HepG2 (cell line): ENCODE results near the gene CA11. TPM values are rescaled to one million over a fixed set of nuclear protein-coding genes. Genes with fewer than 3 reads are reported as not detected.
A peak's percentile ranks its signal among the peaks of the same experiment; 100 is the strongest.

Experiments used
- ARID5B ChIP-seq: IDR thresholded peaks from 2 replicates; pipeline ENCODE4 v1.4.0; 2020; ENCODE audit warnings: mild to moderate bottlenecking, missing genetic modification reagents
- BRD4 ChIP-seq: sonication (generic); formaldehyde crosslinking; IDR thresholded peaks from 2 replicates; pipeline ENCODE4 v1.4.0; 2020; ENCODE audit warnings: missing genetic modification reagents
- EZH2 ChIP-seq: conservative IDR thresholded peaks from 2 replicates; pipeline ENCODE4 v1.6.1; 2012; ENCODE audit warnings: mild to moderate bottlenecking, low read depth, low read length, moderate library complexity
- HCFC1 ChIP-seq: fragments of 150-350 bp; IDR thresholded peaks from 2 replicates; pipeline ENCODE4 v1.6.1; 2014; ENCODE audit warnings: low read depth, low read length
- HINFP ChIP-seq: sonication (generic); formaldehyde crosslinking; IDR thresholded peaks from 2 replicates; pipeline ENCODE4 v1.4.0; 2020; ENCODE audit warnings: low read depth, mild to moderate bottlenecking, missing genetic modification reagents
- KAT7 ChIP-seq: IDR thresholded peaks from 2 replicates; pipeline ENCODE4 v1.6.1; 2018; ENCODE audit warnings: borderline replicate concordance, missing compliant biosample characterization
- MYC ChIP-seq: sonication (generic); formaldehyde crosslinking; IDR thresholded peaks from 2 replicates; pipeline ENCODE4 v1.9.0; 2021; ENCODE audit warnings: missing genetic modification reagents, borderline replicate concordance
- PBX3 ChIP-seq: sonication (generic); formaldehyde crosslinking; IDR thresholded peaks from 2 replicates; pipeline ENCODE4 v1.8.1; 2023; ENCODE audit warnings: missing genetic modification reagents, inconsistent platforms, borderline replicate concordance
- RARA ChIP-seq: IDR thresholded peaks from 2 replicates; pipeline ENCODE4 v1.6.1; 2016; ENCODE audit warnings: missing genetic modification reagents, missing compliant biosample characterization
- TCF7L2 ChIP-seq: IDR thresholded peaks from 2 replicates; pipeline ENCODE4 v1.6.1; 2011; ENCODE audit warnings: mild to moderate bottlenecking, low read depth, low read length, moderate library complexity
- TEF ChIP-seq: sonication (generic); formaldehyde crosslinking; IDR thresholded peaks from 2 replicates; pipeline ENCODE4 v1.5.0; 2020; ENCODE audit warnings: missing genetic modification reagents
- TIGD3 ChIP-seq: sonication (generic); formaldehyde crosslinking; IDR thresholded peaks from 2 replicates; pipeline ENCODE4 v1.5.1; 2020; ENCODE audit warnings: mild to moderate bottlenecking, missing genetic modification reagents, borderline replicate concordance
- ZNF225 ChIP-seq: sonication (generic); formaldehyde crosslinking; IDR thresholded peaks from 2 replicates; pipeline ENCODE4 v1.4.0; 2020; ENCODE audit warnings: mild to moderate bottlenecking, missing genetic modification reagents
- ZNF24 ChIP-seq: fragments of 450-650 bp; IDR thresholded peaks from 2 replicates; pipeline ENCODE4 v1.6.1; 2017; ENCODE audit warnings: antibody characterized with exemption, mild to moderate bottlenecking
- ZNF333 ChIP-seq: sonication (generic); formaldehyde crosslinking; IDR thresholded peaks from 2 replicates; pipeline ENCODE4 v1.4.0; 2020; ENCODE audit warnings: mild to moderate bottlenecking, missing genetic modification reagents, borderline replicate concordance
- ZNF468 ChIP-seq: sonication (generic); formaldehyde crosslinking; IDR thresholded peaks from 2 replicates; pipeline ENCODE4 v1.8.0; 2022; ENCODE audit warnings: mild to moderate bottlenecking, moderate library complexity, missing genetic modification reagents
- ZNF546 ChIP-seq: sonication (generic); formaldehyde crosslinking; conservative IDR thresholded peaks from 2 replicates; pipeline ENCODE4 v1.8.1; 2023; ENCODE audit warnings: mild to moderate bottlenecking, missing genetic modification reagents
- ZNF713 ChIP-seq: sonication (generic); formaldehyde crosslinking; IDR thresholded peaks from 2 replicates; pipeline ENCODE4 v1.4.0; 2020; ENCODE audit warnings: mild to moderate bottlenecking, missing genetic modification reagents
- ZXDC ChIP-seq: sonication (generic); formaldehyde crosslinking; IDR thresholded peaks from 2 replicates; pipeline ENCODE4 v1.5.0; 2020; ENCODE audit warnings: mild to moderate bottlenecking, missing genetic modification reagents
- polyA plus RNA-seq, 8 experiments: library from polyadenylated mRNA; depleted of rRNA in 3 of 8; stranded (reverse) in 7 of 8; unstranded in 1 of 8; fragments of >200 nt; fragmentation: Illumina TruSeq in 4 of 8; extraction: Trizol in 4 of 8; gene quantifications; 2 replicates each; pipeline versions ENCODE4 v1.2.1 to v1.2.3, GENCODE V29; 2011 to 2016; ENCODE audit warnings: low read depth in 4 of 8, missing spikeins in 1 of 8, mixed read lengths in 1 of 8; ENCODE audit not compliant: insufficient read depth in 1 of 8
- total RNA-seq, 5 experiments: library from RNA; depleted of rRNA; stranded (reverse); fragments of >200 nt; fragmentation: Illumina TruSeq; extraction: Trizol; gene quantifications; 2 replicates each; pipeline ENCODE4 v1.2.3, GENCODE V29; 2016; ENCODE audit warnings: low read depth in 1 of 5

CA11 gene
- total and polyA plus RNA-seq, 2 of the 13 experiments (the other 11 are each of a cell fraction or from before 2014, with no cell fraction given) = 0.41 to 0.58 TPM

GRCh38 chr19:48637449-48637947, 8.5 kb downstream of the CA11 start (continued):
- TF ChIP-seq ZXDC (CRISPR knock-in tag) (peak; percentile 29; the same call in 1 of the 2 replicates), ZNF333 (CRISPR knock-in tag) (no peak), KAT7 (CRISPR knock-in tag) (no peak), BRD4 (CRISPR knock-in tag) (no peak), TCF7L2 (no peak), MYC (CRISPR knock-in tag) (peak; percentile 76; the same call in 1 of the 2 replicates), ARID5B (CRISPR knock-in tag) (peak; percentile 46), EZH2 (no peak), HCFC1 (0 out of 2 replicates have a peak, but pooled peaks have one; percentile 9), ZNF546 (CRISPR knock-in tag) (peak; percentile 79; the same call in 1 of the 2 replicates), RARA (peak; percentile 31; the same call in 1 of the 2 replicates), PBX3 (CRISPR knock-in tag) (no peak), ZNF468 (CRISPR knock-in tag) (0 out of 2 replicates have a peak, but pooled peaks have one; percentile 69), TIGD3 (CRISPR knock-in tag) (no peak), HINFP (CRISPR knock-in tag) (peak; percentile 84; the same call in 1 of the 2 replicates), ZNF225 (CRISPR knock-in tag) (no peak), ZNF24 (no peak), TEF (CRISPR knock-in tag) (no peak), ZNF713 (CRISPR knock-in tag) (no peak)
